DMS 273 (cell line): ENCODE data around the gene FGGY.
"Not testable (repeated sequence)": the region's sequence is repeated elsewhere in the genome, so short reads cannot be mapped to it uniquely, and the experiment has no call there.

ENCODE experiments used
- DNase-seq: peaks from one replicate; lab custom pipeline; 2025; ENCODE audit not compliant: unreplicated experiment; lab: John Stamatoyannopoulos, UW

The FGGY gene

GRCh38 chr1:59477867-59478266 lies 181.0 kb downstream of the FGGY start:
- DNase-seq, result peak; percentile 10

GRCh38 chr1:59478822-59479221 lies 181.9 kb downstream of the FGGY start:
- no peak for DNase-seq

- no peak for DNase-seq
These were observed 183.4 kb downstream of the FGGY start for GRCh38 chr1:59480188-59480888.

GRCh38 chr1:59481881-59482505 lies 185.1 kb downstream of the FGGY start:
- DNase-seq, result peak; percentile 69

- DNase-seq, result no peak
These were observed 186.1 kb downstream of the FGGY start for GRCh38 chr1:59482986-59483385.

GRCh38 chr1:59484096-59484495 lies 187.2 kb downstream of the FGGY start:
- no peak for DNase-seq

- no peak for DNase-seq
These were observed 188.3 kb downstream of the FGGY start for GRCh38 chr1:59485171-59485570.

GRCh38 chr1:59485949-59486348 lies 189.1 kb downstream of the FGGY start:
- DNase-seq, result peak; percentile 58

GRCh38 chr1:59486615-59487014 lies 189.7 kb downstream of the FGGY start:
- no peak for DNase-seq

- DNase-seq, result no peak
These were observed 190.6 kb downstream of the FGGY start for GRCh38 chr1:59487335-59488031.

GRCh38 chr1:59492500-59492899 lies 195.6 kb downstream of the FGGY start:
- DNase-seq, result no peak

- peak; percentile 74 for DNase-seq
These were observed 197.4 kb downstream of the FGGY start for GRCh38 chr1:59494145-59494833.

GRCh38 chr1:59496156-59496555 lies 199.3 kb downstream of the FGGY start:
- DNase-seq, result not testable (repeated sequence)

- DNase-seq, result no peak
These were observed 200.7 kb downstream of the FGGY start for GRCh38 chr1:59497616-59498015.

- DNase-seq, result peak; percentile 37
These were observed 201.7 kb downstream of the FGGY start for GRCh38 chr1:59498640-59499039.

GRCh38 chr1:59499273-59499942 lies 202.5 kb downstream of the FGGY start:
- no peak for DNase-seq

- DNase-seq, result peak; percentile 13
These were observed 203.2 kb downstream of the FGGY start for GRCh38 chr1:59499943-59500569.

- peak; percentile 42 for DNase-seq
These were observed 204.3 kb downstream of the FGGY start for GRCh38 chr1:59500950-59501742.

- DNase-seq, result peak; percentile 42
These were observed 205.3 kb downstream of the FGGY start for GRCh38 chr1:59502009-59502691.
